Metanephros (tissue), 1 donor: ENCODE measurements around the gene NKD1. TPM values are rescaled to one million over a fixed set of nuclear protein-coding genes. Genes with fewer than 3 reads are reported as not detected.

ENCODE experiments used
- total RNA-seq: library from RNA; depleted of rRNA; stranded (reverse); fragments of >200 nt; gene quantifications from one replicate; pipeline ENCODE4 v1.2.3, GENCODE V29; 2014

Gene NKD1
- 12.6 TPM for total RNA-seq

DNA sequence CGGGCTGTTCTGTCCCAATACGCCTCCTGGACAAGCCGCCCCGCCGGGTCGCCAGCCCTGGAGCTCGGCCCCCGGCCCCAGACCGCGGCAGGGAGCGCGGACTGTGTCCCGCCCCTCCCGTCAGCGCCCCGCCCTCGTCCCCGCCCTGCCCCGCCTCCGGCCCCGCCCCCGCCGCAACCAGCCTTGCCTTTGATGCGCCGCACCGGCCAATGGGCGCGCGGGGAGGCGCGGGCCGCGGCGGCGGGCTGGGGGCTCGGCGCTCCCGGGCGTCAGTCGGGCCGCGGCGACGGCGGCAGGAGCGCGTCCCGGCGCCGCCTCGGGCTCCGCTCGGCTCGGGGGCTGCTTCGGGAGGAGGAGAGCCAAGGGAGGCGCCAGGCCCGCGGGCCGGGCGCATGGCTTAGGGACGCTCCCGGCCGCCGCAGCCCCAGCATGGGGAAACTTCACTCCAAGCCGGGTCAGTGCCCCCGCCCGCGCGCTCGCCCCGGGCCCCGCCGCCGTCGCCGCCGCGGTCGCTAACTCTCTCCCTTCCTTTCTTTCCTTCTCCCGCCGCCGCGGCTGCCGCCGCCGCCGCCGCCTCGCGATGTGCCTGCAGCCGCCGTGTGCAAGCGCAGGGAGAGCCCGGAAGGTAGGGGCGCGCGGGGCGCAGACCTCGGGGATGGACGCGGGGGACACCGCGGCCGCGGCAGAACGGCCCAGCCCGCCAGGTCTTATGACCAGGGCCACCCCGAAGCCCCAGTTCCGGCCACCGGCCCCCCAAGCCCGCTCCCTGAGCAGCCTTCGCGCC is at the start of gene NKD1:
Gene NKD1 (plus strand): TSS at position 272 of the 784 bp plus-strand sequence. CDS start 158 bp downstream, at position 430.

GRCh38 chr16:50681021-50681885 is 133.1 kb downstream of the NKD1 start, which contains the start of gene SNX20:
Gene SNX20, minus strand, starts transcription at chr16:50681312. Its CDS starts 3,786 bp downstream, at chr16:50677526.

DNA sequence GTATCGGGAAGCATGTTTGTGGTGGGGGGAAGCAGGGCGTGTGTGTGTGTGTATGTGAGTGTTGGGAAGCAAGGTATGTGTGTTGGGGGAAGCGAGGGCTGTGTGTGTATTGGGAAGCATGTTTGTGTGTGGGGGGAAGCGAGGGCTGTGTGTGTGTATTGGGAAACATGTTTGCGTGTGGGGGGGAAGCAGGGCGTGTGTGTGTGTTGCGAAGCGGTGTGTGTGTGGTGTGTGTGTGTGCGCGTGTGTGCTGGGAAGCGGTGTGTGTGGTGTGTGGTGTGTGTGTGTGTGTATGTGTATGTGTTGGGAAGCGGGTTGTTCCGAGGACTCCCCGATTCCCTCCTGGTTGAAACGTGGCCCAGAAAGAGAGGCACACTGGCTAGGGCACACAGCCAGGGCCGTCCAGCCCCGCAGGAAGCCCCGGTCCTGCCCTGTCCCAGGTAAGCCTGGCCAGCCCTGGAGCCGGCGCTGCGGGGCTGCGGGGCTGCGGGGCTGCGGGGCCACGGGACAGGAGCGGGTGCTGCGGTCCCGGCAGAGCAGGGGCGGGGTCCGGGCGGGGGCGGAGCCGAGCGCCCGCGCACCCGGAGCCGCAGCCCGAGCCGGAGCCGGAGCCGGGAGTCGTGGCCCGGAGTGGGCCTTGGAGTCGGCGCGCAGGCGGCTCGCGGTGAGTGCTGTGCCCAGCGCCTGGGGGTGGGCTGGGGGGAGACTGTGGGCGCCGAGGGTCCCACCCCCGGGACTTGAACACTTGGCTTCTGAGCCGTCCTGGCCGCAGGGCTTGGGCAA is 145.0 kb downstream of the NKD1 start, which contains the start of gene NOD2:
Gene NOD2 (plus strand): TSS at position 608 of the 783 bp plus-strand sequence. CDS start 5,890 bp downstream, outside the sequence.

Other genes with a start within 250 kb of the NKD1 start
- gene BRD7, start 179.4 kb upstream of the NKD1 start, total RNA-seq = 33.3 TPM
- gene SNX20, start 132.9 kb downstream of the NKD1 start, total RNA-seq = 2.2 TPM
- gene NOD2, start 145.2 kb downstream of the NKD1 start, total RNA-seq = 2.8 TPM
- 36.7 TPM for gene CYLD, start 193.7 kb downstream of the NKD1 start, total RNA-seq